Stimulated activated naive B cell treated with anti-CD40 and anti-IgM and Interleukin-4, amounts not matched to agents 10 μg/mL and 1 μg/mL and 100 μg/mL, for 72 hours (primary cell): ENCODE data around the gene LGALS4.

Source experiments
- ATAC-seq, 2 donors: fragments of 150-1000 bp; cut with Tn5 transposase; replicated peaks; 2 replicates each; pipeline ENCODE4 v1.10.0; 2021; ENCODE audit warnings: moderate library complexity in 1 of 2
- DNase-seq: peaks from one replicate; pipeline ENCODE4 v3.0.0; 2021
- H3K27ac Mint-ChIP-seq: one replicate; pipeline ENCODE4 v1.8.0; 2022; ENCODE audit warnings: mild to moderate bottlenecking, mixed read lengths
- H3K27me3 Mint-ChIP-seq, 2 donors: one replicate each; pipeline ENCODE4 v1.8.0; 2022; ENCODE audit warnings: mixed read lengths in 2 of 2
- H3K36me3 Mint-ChIP-seq, 2 donors: one replicate each; pipeline ENCODE4 v1.8.0; 2022; ENCODE audit warnings: mixed read lengths in 2 of 2, mild to moderate bottlenecking in 1 of 2
- H3K4me1 Mint-ChIP-seq, 2 donors: one replicate each; pipeline ENCODE4 v1.8.0; 2022; ENCODE audit warnings: mixed read lengths in 2 of 2, mild to moderate bottlenecking in 1 of 2
- H3K4me3 Mint-ChIP-seq, 2 donors: one replicate each; pipeline ENCODE4 v1.8.0; 2022; ENCODE audit warnings: mild to moderate bottlenecking in 2 of 2, mixed read lengths in 2 of 2, moderate library complexity in 1 of 2
- H3K9me3 Mint-ChIP-seq, 2 donors: one replicate each; pipeline ENCODE4 v1.8.0; 2022; ENCODE audit warnings: mixed read lengths in 2 of 2, mild to moderate bottlenecking in 1 of 2

LGALS4 gene

DNA sequence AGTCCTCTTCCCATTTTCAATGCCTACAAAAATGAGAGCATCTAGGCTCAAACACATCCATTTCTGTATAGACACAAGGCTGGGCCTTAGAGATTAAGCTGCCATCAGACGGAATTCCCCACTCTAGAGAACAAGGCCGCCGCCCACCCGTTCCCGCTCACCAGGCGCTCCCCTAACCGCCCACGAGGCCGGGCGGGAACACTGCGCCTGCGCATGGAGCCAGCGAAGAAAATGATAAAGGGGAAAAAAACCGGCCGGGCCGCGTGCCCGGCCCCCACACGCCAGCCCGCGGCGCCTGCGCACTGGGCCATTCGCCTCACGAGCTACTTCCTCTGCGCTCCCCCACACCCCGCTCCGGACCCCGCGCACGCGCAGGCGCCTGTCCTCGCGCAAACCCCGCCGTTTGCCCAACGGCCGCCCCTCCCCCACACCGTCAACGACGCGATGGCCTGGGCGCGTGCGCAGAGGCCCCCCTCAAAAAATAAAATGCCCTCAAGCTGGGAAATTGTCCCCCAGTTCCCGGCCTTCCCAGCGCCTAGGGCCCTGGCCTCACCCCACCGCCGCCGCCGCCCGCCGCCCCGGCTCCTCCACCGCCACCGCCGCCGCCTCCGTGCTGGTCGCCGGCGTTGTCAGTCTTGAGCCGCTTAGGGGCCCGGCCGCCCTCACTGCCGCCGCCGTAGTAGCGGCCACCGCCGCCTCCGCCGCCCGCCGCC, 36.6 kb upstream of the LGALS4 start:
- DNase-seq (peak; percentile 96), ATAC-seq (peak; percentile 19 to 35)
- Mint-ChIP-seq H3K36me3 (peaks cover 36 to 59% of the 10 kb centered on the region in 2 donors), H3K9me3 (no peaks in the 10 kb centered on the region), H3K27me3 (no peaks in the 10 kb centered on the region), H3K4me3 (peak overlapping the region; percentile 89 to 98), H3K27ac (peak overlapping the region; percentile 100), H3K4me1 (peaks cover 35 to 60% of the 10 kb centered on the region in 2 donors)

DNA sequence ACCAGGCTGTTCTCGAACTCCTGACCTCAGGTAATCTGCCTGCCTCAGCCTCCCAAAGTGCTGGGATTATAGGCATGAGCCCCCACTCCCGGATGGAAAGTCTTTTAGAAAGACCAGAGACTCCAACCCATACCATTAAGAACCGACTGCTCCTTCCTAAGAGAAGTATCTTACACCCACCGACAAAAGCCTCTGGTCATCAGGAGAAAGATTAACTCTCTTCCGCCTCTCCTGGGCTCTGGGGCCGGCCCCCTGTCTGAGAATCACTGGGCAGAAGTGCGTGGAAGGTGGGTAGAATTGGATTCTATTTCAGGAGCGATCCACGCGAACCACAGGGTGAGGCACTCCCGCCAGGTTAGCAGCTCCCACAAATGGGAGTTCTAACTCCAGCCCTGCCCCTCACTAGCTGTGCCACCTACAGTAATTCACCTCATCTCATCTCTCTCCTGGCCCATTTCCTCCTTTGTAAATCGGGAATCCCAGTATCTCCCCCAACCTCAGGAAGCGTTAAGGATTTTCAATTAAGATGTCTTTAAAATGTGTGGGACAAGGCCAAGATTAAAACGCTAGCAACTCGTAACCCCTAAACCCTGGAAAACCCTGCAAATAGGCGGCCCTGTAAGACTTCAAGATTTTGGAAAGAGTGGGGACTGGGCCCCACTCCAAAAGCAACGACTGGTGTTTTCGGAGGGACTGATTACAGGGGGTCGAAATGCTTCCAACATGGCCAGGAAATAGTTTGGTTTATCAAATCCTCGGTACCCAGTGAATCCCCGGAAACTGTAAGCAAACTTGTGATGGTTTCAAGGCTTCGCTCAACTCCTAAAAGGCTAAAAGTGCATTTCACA, 35.8 kb upstream of the LGALS4 start:
- Mint-ChIP-seq H3K9me3 (no peaks in the 10 kb centered on the region), H3K4me1 (peaks cover 42 to 68% of the 10 kb centered on the region in 2 donors), H3K36me3 (peaks cover 44 to 67% of the 10 kb centered on the region in 2 donors), H3K4me3 (peak overlapping the region; percentile 89 to 98), H3K27ac (peak overlapping the region; percentile 100), H3K27me3 (no peaks in the 10 kb centered on the region)
- DNase-seq (no peak), ATAC-seq (no peak)

DNA sequence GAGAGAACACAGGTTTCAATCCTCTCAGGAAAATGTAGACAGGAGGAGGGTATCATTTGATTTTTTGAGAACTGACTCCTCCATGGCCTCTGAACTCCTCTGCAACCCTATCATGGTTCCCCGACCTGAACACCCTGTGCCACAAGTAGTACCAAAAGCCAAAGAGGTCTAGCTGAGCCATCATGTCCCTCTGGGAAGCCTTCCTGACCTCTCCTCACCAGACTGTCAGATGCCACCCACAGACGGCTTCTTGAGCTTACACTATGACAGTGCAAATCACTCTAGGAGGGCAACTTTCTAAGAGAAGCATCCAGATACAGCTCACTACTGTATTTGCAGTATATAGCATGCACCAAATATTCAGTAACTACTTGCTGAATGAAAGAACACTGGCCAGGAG, 33.4 kb upstream of the LGALS4 start:
- Mint-ChIP-seq H3K36me3 (peaks cover 56 to 74% of the 10 kb centered on the region in 2 donors), H3K4me3 (no peak overlapping the region), H3K27ac (peak overlapping the region; percentile 86), H3K4me1 (peaks cover 49 to 69% of the 10 kb centered on the region in 2 donors), H3K27me3 (no peaks in the 10 kb centered on the region), H3K9me3 (no peaks in the 10 kb centered on the region)
- ATAC-seq = no peak
- DNase-seq = no peak

DNA sequence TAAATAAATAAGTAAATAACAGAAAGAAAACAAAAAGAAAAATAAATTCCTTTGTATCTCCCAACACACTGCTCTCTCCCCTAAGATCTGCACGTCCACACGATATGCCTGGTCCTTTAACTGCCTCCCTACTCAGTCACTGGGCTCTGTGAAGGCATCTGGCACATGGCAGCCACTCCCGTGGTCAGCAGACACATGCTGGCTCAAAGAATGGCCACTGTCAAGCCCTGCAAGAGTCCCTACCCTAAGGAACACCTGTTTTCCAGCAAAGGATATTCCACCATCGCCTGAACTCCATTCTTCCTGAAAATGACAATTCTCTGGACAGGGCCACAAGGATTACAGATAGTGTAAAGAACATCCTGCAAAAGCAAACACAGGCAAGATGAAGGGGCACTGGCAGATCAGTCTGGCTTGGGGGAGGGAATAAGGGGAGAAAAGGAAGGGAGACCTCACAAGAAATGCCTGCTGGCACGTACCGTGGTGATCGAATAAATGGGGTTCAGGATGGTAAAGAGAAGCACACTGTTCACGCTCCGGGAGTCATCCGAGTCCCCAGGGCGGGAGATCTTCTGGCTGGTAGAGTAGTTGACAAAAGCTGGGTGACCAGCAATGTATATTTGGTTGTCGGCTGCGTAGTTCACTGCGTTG, 32.8 kb upstream of the LGALS4 start:
- no peak for ATAC-seq
- Mint-ChIP-seq H3K27me3 (no peaks in the 10 kb centered on the region), H3K4me1 (peaks cover 49 to 75% of the 10 kb centered on the region in 2 donors), H3K4me3 (peak overlapping the region; percentile 20 to 56), H3K9me3 (no peaks in the 10 kb centered on the region), H3K27ac (peak overlapping the region; percentile 86), H3K36me3 (peaks cover 61 to 76% of the 10 kb centered on the region in 2 donors)
- no peak for DNase-seq

DNA sequence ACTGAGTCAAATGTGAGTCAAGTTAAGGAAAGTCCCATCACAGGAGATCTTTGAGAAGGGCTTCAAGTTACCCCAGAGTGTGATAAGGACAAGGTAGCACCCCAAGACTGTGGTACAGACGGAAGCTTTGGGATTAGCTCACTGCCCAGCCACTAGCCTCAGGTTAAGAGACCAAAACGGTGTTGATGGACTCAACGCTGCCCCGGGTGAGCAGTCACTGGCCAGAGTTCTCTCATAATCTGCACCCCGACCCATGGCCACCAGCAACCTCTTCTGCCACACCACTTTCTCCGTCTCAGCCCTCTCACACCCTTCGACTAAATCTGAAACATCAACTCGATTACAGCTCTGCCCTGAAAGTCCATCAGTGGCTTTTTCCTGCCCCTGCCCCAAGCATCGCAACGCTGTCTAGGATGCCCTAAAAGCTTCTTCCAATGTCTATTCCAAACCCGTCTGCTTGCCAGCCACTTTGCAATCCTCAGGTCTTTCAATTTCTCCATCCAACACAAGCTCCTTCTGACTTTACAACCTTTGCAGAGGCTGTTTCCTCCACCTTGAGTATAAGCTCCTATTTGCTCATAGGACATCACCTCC, 31.4 kb upstream of the LGALS4 start:
- ATAC-seq (no peak), DNase-seq (no peak)
- Mint-ChIP-seq H3K4me3 (peak overlapping the region in 1 of 2 donors; percentile 25), H3K36me3 (peaks cover 66 to 84% of the 10 kb centered on the region in 2 donors), H3K27me3 (no peaks in the 10 kb centered on the region), H3K27ac (peak overlapping the region; percentile 80), H3K4me1 (peaks cover 51 to 85% of the 10 kb centered on the region in 2 donors), H3K9me3 (no peaks in the 10 kb centered on the region)

DNA sequence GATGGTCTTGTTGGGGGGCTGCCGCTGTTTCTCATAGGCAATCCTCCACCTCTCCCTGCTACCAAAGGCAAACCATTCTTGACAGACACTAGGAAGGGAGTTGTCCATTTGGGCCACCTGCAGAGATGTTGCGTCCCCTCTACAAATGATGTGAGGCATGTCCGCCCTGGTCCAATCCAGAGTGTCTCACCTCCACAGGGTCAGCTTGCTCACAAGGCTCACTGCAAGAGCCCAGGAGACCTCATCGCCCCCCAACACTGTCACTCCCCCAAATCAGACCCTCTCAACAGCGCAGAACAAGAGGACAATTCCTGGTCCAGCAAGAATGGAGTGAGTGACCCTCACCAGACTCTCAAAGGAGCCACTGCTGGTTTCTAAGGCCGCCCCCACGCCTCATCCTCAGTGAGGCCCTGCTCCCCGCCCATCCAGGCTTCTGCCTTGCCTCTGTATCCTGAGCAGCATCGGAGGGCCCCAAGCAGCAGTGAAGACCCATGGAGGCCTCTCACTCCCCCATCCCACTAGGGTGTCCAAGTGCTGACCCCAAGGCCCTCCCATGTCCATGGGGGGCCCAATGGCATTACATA, 30.5 kb upstream of the LGALS4 start:
- Mint-ChIP-seq H3K4me3 (peak overlapping the region; percentile 59 to 61), H3K4me1 (peaks cover 52 to 86% of the 10 kb centered on the region in 2 donors)
- no peak for ATAC-seq

DNA sequence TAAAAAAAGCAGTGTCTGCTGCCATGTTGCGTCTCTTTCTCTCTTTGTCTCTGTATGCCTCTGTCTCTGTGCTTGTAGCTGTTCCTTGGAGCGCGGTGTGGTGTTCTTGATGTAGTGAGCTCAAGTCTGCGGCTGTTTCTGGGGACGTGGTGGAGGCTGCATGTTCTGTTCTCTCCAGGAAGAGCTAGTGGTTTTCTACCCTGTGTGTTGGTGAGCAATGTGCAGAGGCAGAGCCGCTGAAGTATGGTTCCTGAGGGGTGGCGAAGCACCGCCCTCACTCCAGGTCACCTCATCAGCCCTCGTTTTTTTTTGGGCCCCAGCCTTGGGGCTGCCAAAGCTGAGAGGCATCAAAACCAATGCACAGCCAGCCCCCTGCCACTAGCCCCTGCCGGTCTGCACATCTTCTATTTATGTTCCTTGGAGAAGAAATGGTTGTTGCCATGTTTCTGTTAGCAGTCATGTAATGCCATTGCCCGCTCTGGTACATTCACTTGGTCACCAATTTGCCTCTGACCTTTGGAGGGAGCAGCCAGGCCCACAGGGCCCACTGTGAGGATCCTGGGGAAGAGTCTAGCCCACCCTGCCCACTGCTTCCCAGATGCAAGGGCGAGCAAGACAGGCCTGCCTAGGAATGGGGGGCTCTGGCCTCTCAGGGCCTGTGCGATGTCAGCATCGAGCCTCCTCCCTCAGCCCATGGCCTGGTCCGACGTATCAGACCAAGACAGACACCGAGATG, 29.9 kb upstream of the LGALS4 start:
- Mint-ChIP-seq H3K27ac (peak overlapping the region; percentile 94), H3K36me3 (peaks cover 59 to 78% of the 10 kb centered on the region in 2 donors), H3K27me3 (no peaks in the 10 kb centered on the region), H3K4me3 (peak overlapping the region; percentile 61 to 69), H3K4me1 (peaks cover 48 to 79% of the 10 kb centered on the region in 2 donors), H3K9me3 (no peaks in the 10 kb centered on the region)
- peak; percentile 21 for DNase-seq
- peak; percentile 84 to 90 for ATAC-seq

More for the DNA sequence above, 30.5 kb upstream of the LGALS4 start:
- H3K27ac Mint-ChIP-seq = peak overlapping the region; percentile 80
- H3K9me3 Mint-ChIP-seq = no peaks in the 10 kb centered on the region
- H3K27me3 Mint-ChIP-seq = no peaks in the 10 kb centered on the region
- peaks cover 65 to 84% of the 10 kb centered on the region in 2 donors for H3K36me3 Mint-ChIP-seq
- no peak for DNase-seq

DNA sequence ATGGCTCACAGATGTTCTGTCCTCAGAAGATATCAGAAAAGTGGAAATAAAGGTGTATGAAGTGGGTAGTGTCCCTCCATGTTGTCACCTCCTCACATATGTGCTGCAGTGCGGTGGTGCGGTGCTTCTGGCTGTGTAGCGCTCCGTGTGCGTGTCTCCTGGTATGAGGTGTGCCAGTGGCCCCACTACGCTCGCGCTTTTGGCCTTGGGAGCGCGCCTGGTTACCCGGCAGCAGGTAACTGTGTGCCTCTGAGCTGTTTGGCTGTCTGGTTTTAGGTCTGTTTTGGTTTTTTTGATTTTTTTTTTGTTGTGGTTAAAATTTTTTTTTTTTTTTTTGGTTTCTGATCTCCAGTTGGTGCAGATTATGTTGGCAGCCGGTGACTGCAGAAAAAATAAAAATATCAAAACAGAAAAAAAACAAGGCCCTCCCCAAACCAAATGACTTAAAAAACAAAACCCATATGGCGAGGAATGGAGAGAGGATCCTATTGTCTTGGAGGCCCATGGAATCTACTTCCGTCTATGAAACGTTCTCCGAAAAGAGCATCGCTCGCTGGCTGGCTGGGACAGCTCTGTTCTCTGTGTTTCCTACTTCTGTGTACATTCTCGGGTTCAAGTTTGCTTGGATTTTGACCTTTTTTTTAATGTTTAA, 29.2 kb upstream of the LGALS4 start:
- H3K4me1 Mint-ChIP-seq = peaks cover 47 to 72% of the 10 kb centered on the region in 2 donors
- H3K9me3 Mint-ChIP-seq = no peaks in the 10 kb centered on the region
- peak overlapping the region; percentile 94 for H3K27ac Mint-ChIP-seq
- H3K4me3 Mint-ChIP-seq = peak overlapping the region; percentile 61 to 69
- H3K27me3 Mint-ChIP-seq = no peaks in the 10 kb centered on the region
- DNase-seq (no peak), ATAC-seq (no peak)
- H3K36me3 Mint-ChIP-seq = peaks cover 64 to 78% of the 10 kb centered on the region in 2 donors

DNA sequence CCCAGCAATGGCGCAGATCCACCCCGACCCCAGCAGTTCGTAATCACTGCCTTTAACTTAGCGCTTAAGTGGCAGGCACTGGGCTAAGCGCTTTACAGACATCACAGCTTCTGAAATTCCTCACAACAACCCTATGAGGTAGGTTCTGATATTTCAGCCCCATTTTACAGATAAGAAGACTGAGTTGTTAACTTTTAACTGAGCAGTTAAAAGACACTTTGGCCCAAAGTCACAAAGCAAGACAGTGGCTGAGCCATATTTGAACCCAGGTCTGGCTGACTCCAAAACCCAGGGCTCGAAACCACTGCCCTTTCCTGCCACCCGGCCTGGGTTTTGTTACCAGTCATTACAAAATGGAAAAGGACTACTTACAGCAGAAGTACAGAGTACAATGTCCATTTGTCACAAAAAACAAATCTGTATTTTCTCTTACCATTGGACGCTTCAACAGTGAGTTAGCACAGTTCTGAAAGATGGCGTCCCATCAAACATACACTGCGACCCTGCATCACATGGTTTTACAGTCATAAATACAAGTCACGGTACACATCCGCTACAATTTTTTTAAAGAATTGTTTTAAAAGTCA, 28.5 kb upstream of the LGALS4 start:
- Mint-ChIP-seq H3K4me1 (peaks cover 47 to 67% of the 10 kb centered on the region in 2 donors), H3K27ac (peak overlapping the region; percentile 48), H3K36me3 (peaks cover 68 to 82% of the 10 kb centered on the region in 2 donors), H3K4me3 (peak overlapping the region in 1 of 2 donors; percentile 41), H3K27me3 (no peaks in the 10 kb centered on the region), H3K9me3 (no peaks in the 10 kb centered on the region)
- DNase-seq = no peak
- no peak for ATAC-seq

DNA sequence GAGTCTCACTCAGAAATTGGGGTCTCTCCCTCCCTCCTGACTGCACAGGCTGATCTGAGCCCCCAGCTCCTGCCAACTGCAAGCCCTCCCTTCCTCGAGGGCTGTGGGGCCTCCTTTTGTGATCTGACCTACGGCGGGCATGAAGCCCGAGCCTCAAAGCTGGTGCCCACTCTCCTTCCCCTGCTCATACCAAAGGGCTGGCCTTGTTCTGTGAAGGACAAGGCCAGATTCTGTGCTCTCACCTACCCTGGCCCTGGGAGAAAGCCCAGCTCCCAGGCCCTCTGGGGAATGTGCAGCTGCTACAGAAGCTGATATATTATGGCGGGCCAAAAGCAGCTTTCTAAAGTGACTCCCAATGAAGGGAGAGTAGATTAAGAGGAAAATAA, 27.8 kb upstream of the LGALS4 start:
- peaks cover 42 to 65% of the 10 kb centered on the region in 2 donors for H3K4me1 Mint-ChIP-seq
- peak overlapping the region; percentile 48 for H3K27ac Mint-ChIP-seq
- peaks cover 68 to 82% of the 10 kb centered on the region in 2 donors for H3K36me3 Mint-ChIP-seq
- H3K9me3 Mint-ChIP-seq = no peaks in the 10 kb centered on the region
- no peak overlapping the region for H3K4me3 Mint-ChIP-seq
- no peaks in the 10 kb centered on the region for H3K27me3 Mint-ChIP-seq
- no peak for ATAC-seq
- DNase-seq = no peak

DNA sequence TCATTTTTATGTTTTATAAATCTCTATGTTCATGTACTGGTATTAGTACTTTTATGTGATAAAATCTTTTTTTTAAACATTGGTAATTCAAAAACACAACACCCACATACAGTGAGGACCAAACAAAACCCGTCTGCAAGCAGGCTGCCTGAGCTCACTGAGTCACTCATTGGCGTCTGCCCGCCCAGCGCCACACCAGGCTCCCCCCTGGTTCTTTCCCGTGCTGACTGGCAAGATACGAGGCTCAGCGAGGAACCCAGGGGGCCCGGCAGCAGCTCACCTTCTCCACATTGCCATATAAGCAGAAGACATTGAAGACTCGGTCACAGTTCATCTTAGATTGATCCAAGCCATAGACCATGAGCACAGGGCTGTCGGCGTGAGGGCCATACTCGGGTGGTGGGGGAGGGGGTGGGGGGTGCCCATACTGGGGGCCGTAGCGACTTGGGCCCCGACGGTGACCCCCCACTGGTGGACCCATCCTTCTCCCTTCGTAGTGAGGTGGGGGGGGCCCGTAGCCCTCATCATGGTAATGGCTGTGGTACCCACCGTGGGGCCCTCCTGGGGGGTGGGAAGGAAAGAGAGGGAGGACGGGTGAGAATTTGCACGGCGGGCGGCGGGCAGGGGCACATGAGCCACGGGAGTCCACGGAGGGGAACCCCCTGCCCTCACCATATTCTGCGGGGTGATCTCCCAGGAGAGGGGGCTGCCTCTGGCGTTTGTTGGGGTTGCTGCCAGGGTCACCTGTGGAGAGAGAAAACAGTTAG, 27.3 kb upstream of the LGALS4 start:
- Mint-ChIP-seq H3K9me3 (no peaks in the 10 kb centered on the region), H3K36me3 (peaks cover 67 to 79% of the 10 kb centered on the region in 2 donors), H3K4me3 (no peak overlapping the region), H3K27ac (peak overlapping the region; percentile 92), H3K4me1 (peaks cover 39 to 59% of the 10 kb centered on the region in 2 donors), H3K27me3 (no peaks in the 10 kb centered on the region)
- DNase-seq (no peak), ATAC-seq (no peak)
